Adrenal gland (tissue), 12 donors: ENCODE data around the gene POLD3. TPM values are rescaled to one million over a fixed set of nuclear protein-coding genes. Genes with fewer than 3 reads are reported as not detected.

Source experiments
- DNase-seq, 7 donors: peaks; one replicate each; pipeline ENCODE4 v3.0.0-alpha.2; 2019 to 2020
- H3K27ac ChIP-seq, 5 donors: fragments of 200-600 bp; sonication (generic) in 4 of 5; 1 replicate in 3 of 5; 2 replicates in 2 of 5; pipeline versions ENCODE4 v1.5.1 to v1.8.0; 2016 to 2020; ENCODE audit warnings: mild to moderate bottlenecking in 1 of 5
- H3K27me3 ChIP-seq: fragments of 200-600 bp; 2 replicates; pipeline ENCODE4 v1.8.0; 2021
- H3K36me3 ChIP-seq, 2 donors: fragments of 200-600 bp; replicated peaks in 1 of 2; 1 replicate in 1 of 2; 2 replicates in 1 of 2; pipeline versions ENCODE4 v1.5.1 to v1.8.0; 2018 to 2022
- H3K4me1 ChIP-seq, 2 donors: fragments of 200-600 bp; replicated peaks in 1 of 2; 1 replicate in 1 of 2; 2 replicates in 1 of 2; pipeline versions ENCODE4 v1.5.1 to v1.8.0; 2018 to 2021
- H3K4me3 ChIP-seq, 4 donors: fragments of 200-600 bp; sonication (generic) in 3 of 4; one replicate each; pipeline ENCODE4 v1.5.1; 2016 to 2018
- H3K9me3 ChIP-seq, 3 donors: fragments of 200-600 bp; sonication (generic) in 1 of 3; replicated peaks in 1 of 3; 1 replicate in 2 of 3; 2 replicates in 1 of 3; pipeline versions ENCODE4 v1.5.1 to v1.8.0; 2016 to 2021
- POLR2A ChIP-seq, 2 donors: fragments of 450-650 bp; IDR thresholded peaks; one replicate each; pipeline ENCODE4 v1.6.1; 2017; ENCODE audit warnings: antibody characterized with exemption in 2 of 2, mild to moderate bottlenecking in 2 of 2, moderate library complexity in 1 of 2
- WGBS, 4 donors: extraction: QIAGEN DNeasy Blood & Tissue Kit in 2 of 4; methylation state at CpG; one replicate each; pipeline versions ENCODE4 v1.1.5 to v1.1.7; 2013 to 2017; 5-methylcytosine and 5-hydroxymethylcytosine counted together
- intact Hi-C, 2 donors: fragments of 100-400 bp; cut with DNase I; formaldehyde crosslinking; loops; one replicate each; pipeline versions ENCODE4 v1.14.1 to v1.15.0; 2022 to 2023
- polyA plus RNA-seq, 3 donors: library from polyadenylated mRNA; stranded (reverse); fragments of 200-250 nt in 2 of 3; fragments of 350-450 nt in 1 of 3; fragmentation: Illumina TruSeq in 1 of 3; extraction: RNeasy Lipid Tissue Mini Kit (QIAGEN cat#74804) in 1 of 3; gene quantifications; one replicate each; pipeline ENCODE4 v1.2.3, GENCODE V29; 2013 to 2014
- total RNA-seq, 9 donors: library from RNA; depleted of rRNA in 4 of 9; stranded (reverse); fragments of >200 nt in 4 of 9; fragments of 120-200 nt in 1 of 9; fragmentation: NEBNext Ultra II Directional in 1 of 9; extraction: Animal tissue kit (Norgen Biotek cat#: 25700) in 1 of 9; gene quantifications; one replicate each; pipeline versions ENCODE4 v1.1.0 to v1.2.4, GENCODE V29; 2013 to 2023
- TF ChIP-seq, protein P1 (sequence below), 6 experiments: fragments of 450-650 bp in 4 of 6; fragments of 200-600 bp in 2 of 6; sonication (generic) in 1 of 6; IDR thresholded peaks; 1 replicate in 5 of 6; 2 replicates in 1 of 6; pipeline versions ENCODE4 v1.5.1 to v1.8.0; 2016 to 2021; ENCODE audit warnings: antibody characterized with exemption in 6 of 6, mild to moderate bottlenecking in 2 of 6, moderate library complexity in 1 of 6
- donor health status: healthy with polysubstance abuse.
- donor health status: Bipolar disorder and iron deficiency.
- donor health status: DM: yes; HTN: yes; CAD: no.
- donor health status: DM: no; HTN: no; CAD: no.
- donor health status: DM: no; HTN: no; CAD: no.
- donor health status: DM: yes; HTN: yes; CAD: no.

The POLD3 gene
- total and polyA plus RNA-seq, 12 donors: 3.5 to 14.5 (median 9.7) TPM

DNA sequence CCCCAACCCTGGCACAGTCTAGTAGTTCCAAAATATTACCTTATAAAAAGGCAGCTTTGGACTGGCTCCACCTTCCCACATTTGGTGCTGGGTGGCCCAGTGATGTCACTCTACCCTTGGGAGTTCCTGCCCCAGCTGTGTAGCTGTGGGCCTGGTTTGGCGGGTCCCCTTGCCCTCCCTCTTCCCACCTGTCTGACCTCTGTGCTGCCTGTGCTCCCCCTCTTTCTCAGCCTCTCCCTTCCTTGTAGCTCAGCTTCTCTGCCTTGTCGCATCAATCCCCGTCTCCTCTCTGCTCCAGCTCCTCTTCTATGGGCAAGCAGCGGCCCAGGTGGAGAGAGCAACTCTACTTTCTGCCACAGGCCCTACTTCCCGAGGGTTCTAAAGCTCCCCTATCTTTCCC is 84.2 kb downstream of the POLD3 start:
- Histone ChIP-seq H3K9me3 (no peaks in the 10 kb centered on the region), H3K36me3 (no peaks in the 10 kb centered on the region), H3K4me3 (no peak overlapping the region), H3K4me1 (peaks cover 0 to 8% of the 10 kb centered on the region in 2 donors), H3K27ac (no peak overlapping the region), H3K27me3 (no peaks in the 10 kb centered on the region)
- 84 to 97% (median 90%) methylated on average over 5 of the region's 5 CpGs for WGBS, 4 donors
- peak in 2 of 7 donors; percentile 10 to 33 for DNase-seq
- TF ChIP-seq POLR2A (IDR thresholded peaks at IDR 0.05): no peak
- TF ChIP-seq, protein P1, sequence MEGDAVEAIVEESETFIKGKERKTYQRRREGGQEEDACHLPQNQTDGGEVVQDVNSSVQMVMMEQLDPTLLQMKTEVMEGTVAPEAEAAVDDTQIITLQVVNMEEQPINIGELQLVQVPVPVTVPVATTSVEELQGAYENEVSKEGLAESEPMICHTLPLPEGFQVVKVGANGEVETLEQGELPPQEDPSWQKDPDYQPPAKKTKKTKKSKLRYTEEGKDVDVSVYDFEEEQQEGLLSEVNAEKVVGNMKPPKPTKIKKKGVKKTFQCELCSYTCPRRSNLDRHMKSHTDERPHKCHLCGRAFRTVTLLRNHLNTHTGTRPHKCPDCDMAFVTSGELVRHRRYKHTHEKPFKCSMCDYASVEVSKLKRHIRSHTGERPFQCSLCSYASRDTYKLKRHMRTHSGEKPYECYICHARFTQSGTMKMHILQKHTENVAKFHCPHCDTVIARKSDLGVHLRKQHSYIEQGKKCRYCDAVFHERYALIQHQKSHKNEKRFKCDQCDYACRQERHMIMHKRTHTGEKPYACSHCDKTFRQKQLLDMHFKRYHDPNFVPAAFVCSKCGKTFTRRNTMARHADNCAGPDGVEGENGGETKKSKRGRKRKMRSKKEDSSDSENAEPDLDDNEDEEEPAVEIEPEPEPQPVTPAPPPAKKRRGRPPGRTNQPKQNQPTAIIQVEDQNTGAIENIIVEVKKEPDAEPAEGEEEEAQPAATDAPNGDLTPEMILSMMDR (IDR thresholded peaks at IDR 0.05): no peak
- intact Hi-C loops: no loop called here

DNA sequence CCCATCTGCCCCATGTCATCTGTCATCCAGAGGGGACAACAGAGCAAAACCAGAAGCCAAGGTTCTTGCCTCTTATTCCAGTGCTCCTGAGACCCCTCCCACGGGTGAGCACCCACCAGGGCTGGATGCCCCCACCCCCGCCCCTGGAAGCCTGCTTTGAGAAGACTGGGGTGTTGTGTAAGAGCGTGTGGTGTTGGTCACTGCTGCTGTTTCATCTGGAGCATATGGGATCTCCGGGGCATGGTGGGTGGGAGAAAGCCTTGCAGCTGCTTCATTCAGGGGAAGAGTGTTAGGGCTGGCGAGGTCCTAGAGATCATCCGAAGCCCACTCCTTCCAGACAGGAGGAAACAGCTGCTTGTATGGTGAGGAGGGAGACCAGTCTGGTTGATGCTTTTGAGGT is 84.7 kb downstream of the POLD3 start:
- no peak overlapping the region for H3K4me3 ChIP-seq
- intact Hi-C loops: no loop called here
- no peak overlapping the region for H3K27ac ChIP-seq
- peak in 2 of 7 donors; percentile 6 to 11 for DNase-seq
- 68 to 87% (median 79%) methylated on average over 4 to 6 of the region's 6 CpGs for WGBS, 4 donors
- H3K27me3 ChIP-seq: no peaks in the 10 kb centered on the region
- no peak for TF ChIP-seq POLR2A (IDR thresholded peaks at IDR 0.05)
- TF ChIP-seq, protein P1 (IDR thresholded peaks at IDR 0.05): no peak
- no peaks in the 10 kb centered on the region for H3K9me3 ChIP-seq
- H3K4me1 ChIP-seq: peaks cover 0 to 8% of the 10 kb centered on the region in 2 donors
- no peaks in the 10 kb centered on the region for H3K36me3 ChIP-seq

DNA sequence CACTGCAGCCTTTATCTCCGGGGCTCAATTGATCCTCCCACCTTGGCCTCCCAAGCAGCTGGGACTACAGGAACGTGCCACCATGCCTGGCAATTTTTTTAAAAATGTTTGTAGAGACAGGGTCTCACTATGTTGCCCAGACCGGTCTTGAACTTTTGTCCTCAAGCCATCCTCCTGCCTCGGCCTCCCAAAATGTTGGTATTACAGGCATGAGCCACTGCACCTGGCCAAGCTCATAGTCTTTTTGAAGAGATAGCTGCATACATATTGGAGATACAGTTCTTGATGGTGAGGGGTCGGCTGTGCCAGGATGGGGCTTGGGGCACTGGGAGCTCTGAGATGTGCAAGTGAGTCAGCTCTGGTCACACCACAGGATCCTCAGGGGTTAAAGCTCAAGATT is 85.7 kb downstream of the POLD3 start:
- Histone ChIP-seq H3K36me3 (no peaks in the 10 kb centered on the region), H3K4me1 (peaks cover 0 to 2% of the 10 kb centered on the region in 2 donors), H3K27me3 (no peaks in the 10 kb centered on the region), H3K27ac (no peak overlapping the region), H3K4me3 (no peak overlapping the region), H3K9me3 (no peaks in the 10 kb centered on the region)
- intact Hi-C loops: no loop called here
- TF ChIP-seq, protein P1 (IDR thresholded peaks at IDR 0.05): no peak
- TF ChIP-seq POLR2A (IDR thresholded peaks at IDR 0.05): no peak
- peak in 1 of 7 donors; percentile 24 for DNase-seq
- WGBS, 4 donors: 94 to 96% (median 95%) methylated on average over 5 of the region's 5 CpGs

DNA sequence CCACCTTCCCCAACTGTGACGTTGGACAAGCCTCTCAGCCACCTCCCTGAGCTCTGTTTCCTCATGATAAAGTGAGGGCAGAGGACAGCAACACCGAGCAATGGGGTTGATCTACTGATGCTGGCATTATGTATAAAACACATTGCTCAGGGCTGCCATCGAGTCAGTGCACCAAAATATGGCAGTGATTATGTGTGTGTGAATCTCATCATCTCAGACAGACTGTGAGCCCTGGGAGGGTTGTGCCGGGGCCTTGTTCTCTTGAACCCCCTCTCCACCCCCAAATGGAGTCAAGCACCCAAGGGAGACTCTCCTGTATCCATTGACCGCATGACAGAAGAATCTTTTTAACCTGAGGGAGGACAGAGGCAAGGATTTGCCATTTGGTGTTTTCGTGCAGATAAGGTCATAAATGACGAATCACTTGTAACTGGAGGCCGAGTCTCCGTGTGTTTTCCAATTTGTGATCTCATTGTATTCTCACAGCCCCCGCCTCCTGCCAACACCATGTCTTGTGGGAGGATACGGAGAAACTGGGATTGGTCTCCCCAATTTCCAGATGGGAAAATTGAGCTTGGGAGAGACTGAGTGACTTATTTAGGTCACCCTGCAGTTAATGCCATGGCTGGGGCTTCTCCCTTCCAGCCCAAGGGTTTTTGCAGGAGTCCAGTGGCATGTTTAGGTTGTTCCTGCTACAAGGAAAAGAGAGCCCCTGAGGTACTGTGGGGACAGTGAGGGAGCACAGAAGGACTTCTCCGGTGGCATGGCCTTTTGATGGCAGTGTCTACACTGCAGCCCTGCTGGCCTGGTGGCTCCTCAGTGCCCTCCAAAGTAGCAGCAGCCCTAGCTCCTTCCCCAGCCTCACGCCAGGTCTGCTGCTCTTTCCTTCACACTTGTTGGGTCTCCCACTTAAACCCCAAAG is 86.5 kb downstream of the POLD3 start:
- DNase-seq: peak in 4 of 7 donors; percentile 13 to 35 (median 19)
- 64 to 73% (median 67%) methylated on average over 12 to 13 of the region's 13 CpGs for WGBS, 4 donors
- H3K27me3 ChIP-seq: no peaks in the 10 kb centered on the region
- no peak overlapping the region for H3K4me3 ChIP-seq
- no peak overlapping the region for H3K27ac ChIP-seq
- H3K36me3 ChIP-seq: no peaks in the 10 kb centered on the region
- peaks cover 0 to 5% of the 10 kb centered on the region in 2 donors for H3K4me1 ChIP-seq
- H3K9me3 ChIP-seq: no peaks in the 10 kb centered on the region
- TF ChIP-seq, protein P1 (IDR thresholded peaks at IDR 0.05): no peak
- TF ChIP-seq POLR2A (IDR thresholded peaks at IDR 0.05): no peak
- intact Hi-C loops: no loop called here
